ENCODE data around the gene PTPN18. TPM values are rescaled to one million over a fixed set of nuclear protein-coding genes. Genes with fewer than 3 reads are reported as not detected.

PTPN18 gene
- total RNA-seq, 1 experiment from 2014 or later, result 15.7 TPM

DNA sequence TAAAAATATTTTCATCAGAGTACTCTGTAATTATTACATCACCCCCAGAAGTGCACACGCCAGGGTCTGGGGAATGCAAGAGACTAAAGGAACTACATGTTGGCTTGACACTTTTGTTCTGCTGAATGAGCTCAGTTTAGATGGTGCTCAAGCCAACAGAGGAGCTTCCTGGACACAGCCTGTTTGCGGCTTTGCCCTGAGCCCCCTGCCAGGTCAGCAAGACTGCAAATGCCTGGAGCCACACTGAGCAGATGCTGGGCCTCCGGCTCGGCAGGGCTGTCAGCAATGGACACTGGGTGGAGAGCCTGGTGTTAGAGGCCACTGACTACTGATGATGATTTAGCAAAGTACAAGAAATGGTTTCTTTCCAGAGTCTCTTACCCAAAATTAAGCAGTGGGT lies 31.9 kb downstream of the PTPN18 start (continued):
- TF ChIP-seq, protein P1, sequence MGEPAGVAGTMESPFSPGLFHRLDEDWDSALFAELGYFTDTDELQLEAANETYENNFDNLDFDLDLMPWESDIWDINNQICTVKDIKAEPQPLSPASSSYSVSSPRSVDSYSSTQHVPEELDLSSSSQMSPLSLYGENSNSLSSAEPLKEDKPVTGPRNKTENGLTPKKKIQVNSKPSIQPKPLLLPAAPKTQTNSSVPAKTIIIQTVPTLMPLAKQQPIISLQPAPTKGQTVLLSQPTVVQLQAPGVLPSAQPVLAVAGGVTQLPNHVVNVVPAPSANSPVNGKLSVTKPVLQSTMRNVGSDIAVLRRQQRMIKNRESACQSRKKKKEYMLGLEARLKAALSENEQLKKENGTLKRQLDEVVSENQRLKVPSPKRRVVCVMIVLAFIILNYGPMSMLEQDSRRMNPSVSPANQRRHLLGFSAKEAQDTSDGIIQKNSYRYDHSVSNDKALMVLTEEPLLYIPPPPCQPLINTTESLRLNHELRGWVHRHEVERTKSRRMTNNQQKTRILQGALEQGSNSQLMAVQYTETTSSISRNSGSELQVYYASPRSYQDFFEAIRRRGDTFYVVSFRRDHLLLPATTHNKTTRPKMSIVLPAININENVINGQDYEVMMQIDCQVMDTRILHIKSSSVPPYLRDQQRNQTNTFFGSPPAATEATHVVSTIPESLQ (CRISPR knock-in tag; IDR thresholded peaks at IDR 0.05), result no peak
- no peak for TF ChIP-seq MXD4 (CRISPR knock-in tag; IDR thresholded peaks at IDR 0.05; ENCODE audit: borderline replicate concordance)

DNA sequence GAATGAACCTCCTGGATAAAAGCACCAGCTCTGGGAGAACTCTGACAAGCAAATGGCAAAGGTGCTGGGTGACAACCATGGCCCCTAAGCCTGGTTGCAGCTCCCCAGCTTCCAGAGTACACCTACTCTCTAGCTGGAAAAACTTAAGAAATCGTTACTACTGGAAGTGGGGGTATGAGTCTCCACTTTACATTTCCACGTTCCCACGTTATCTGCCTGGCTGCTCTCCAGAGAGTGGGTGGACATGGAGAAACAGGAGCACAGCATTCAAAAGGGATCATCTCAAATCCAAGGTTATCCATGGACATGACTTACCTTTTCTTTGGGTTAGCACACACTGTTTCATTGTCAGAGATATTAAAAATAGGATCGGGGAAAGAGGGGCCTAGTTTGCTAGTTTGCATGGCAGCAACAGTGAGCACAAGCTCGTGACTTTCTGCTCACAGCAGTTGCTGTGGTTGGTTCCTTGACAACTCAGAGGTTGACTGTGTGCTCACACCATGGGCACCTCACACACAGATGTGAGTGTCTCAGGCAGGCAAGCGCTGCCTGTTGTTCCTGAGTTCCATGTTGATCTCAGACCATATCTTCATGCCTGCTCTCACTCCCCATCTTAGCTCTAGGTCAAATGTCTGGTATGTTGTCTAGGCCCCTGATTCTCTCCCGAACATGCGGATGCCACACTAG lies 32.5 kb downstream of the PTPN18 start:
- Mint-ChIP-seq H3K36me3 (no peaks in the 10 kb centered on the region), H3K9me3 (no peaks in the 10 kb centered on the region), H3K4me3 (no peak overlapping the region), H3K4me1 (peaks cover 27% of the 10 kb centered on the region), H3K27ac (no peak overlapping the region), H3K27me3 (ENCODE audit: low read depth) (peaks cover 18% of the 10 kb centered on the region)
- ATAC-seq (no peak), DNase-seq (ENCODE audit: low spot score) (no peak)
- POLR2A ChIA-PET, result no interaction called here
- CTCF ChIA-PET, result interaction anchor here (1.0 to 1.5 kb wide), 2 partner anchors 10 to 16 kb away, joined by 3 to 6 read pairs; no protein-coding TSS in a partner anchor
- TF ChIP-seq NFE2L1 (CRISPR knock-in tag; IDR thresholded peaks at IDR 0.05), result no peak
- TF ChIP-seq, protein P2, sequence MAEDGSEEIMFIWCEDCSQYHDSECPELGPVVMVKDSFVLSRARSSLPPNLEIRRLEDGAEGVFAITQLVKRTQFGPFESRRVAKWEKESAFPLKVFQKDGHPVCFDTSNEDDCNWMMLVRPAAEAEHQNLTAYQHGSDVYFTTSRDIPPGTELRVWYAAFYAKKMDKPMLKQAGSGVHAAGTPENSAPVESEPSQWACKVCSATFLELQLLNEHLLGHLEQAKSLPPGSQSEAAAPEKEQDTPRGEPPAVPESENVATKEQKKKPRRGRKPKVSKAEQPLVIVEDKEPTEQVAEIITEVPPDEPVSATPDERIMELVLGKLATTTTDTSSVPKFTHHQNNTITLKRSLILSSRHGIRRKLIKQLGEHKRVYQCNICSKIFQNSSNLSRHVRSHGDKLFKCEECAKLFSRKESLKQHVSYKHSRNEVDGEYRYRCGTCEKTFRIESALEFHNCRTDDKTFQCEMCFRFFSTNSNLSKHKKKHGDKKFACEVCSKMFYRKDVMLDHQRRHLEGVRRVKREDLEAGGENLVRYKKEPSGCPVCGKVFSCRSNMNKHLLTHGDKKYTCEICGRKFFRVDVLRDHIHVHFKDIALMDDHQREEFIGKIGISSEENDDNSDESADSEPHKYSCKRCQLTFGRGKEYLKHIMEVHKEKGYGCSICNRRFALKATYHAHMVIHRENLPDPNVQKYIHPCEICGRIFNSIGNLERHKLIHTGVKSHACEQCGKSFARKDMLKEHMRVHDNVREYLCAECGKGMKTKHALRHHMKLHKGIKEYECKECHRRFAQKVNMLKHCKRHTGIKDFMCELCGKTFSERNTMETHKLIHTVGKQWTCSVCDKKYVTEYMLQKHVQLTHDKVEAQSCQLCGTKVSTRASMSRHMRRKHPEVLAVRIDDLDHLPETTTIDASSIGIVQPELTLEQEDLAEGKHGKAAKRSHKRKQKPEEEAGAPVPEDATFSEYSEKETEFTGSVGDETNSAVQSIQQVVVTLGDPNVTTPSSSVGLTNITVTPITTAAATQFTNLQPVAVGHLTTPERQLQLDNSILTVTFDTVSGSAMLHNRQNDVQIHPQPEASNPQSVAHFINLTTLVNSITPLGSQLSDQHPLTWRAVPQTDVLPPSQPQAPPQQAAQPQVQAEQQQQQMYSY (CRISPR knock-in tag; IDR thresholded peaks at IDR 0.05), result no peak
- TF ChIP-seq NFATC4 (CRISPR knock-in tag; IDR thresholded peaks at IDR 0.05), result no peak
- no peak for TF ChIP-seq ETV6 (CRISPR knock-in tag; IDR thresholded peaks at IDR 0.05)
- TF ChIP-seq, protein P3, sequence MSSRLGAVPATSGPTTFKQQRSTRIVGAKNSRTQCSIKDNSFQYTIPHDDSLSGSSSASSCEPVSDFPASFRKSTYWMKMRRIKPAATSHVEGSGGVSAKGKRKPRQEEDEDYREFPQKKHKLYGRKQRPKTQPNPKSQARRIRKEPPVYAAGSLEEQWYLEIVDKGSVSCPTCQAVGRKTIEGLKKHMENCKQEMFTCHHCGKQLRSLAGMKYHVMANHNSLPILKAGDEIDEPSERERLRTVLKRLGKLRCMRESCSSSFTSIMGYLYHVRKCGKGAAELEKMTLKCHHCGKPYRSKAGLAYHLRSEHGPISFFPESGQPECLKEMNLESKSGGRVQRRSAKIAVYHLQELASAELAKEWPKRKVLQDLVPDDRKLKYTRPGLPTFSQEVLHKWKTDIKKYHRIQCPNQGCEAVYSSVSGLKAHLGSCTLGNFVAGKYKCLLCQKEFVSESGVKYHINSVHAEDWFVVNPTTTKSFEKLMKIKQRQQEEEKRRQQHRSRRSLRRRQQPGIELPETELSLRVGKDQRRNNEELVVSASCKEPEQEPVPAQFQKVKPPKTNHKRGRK (CRISPR knock-in tag; IDR thresholded peaks at IDR 0.05; ENCODE audit: borderline replicate concordance), result no peak
- no peak for TF ChIP-seq ZNF317 (CRISPR knock-in tag; IDR thresholded peaks at IDR 0.05; ENCODE audit: borderline replicate concordance, low read depth)
- TF ChIP-seq, protein P4, sequence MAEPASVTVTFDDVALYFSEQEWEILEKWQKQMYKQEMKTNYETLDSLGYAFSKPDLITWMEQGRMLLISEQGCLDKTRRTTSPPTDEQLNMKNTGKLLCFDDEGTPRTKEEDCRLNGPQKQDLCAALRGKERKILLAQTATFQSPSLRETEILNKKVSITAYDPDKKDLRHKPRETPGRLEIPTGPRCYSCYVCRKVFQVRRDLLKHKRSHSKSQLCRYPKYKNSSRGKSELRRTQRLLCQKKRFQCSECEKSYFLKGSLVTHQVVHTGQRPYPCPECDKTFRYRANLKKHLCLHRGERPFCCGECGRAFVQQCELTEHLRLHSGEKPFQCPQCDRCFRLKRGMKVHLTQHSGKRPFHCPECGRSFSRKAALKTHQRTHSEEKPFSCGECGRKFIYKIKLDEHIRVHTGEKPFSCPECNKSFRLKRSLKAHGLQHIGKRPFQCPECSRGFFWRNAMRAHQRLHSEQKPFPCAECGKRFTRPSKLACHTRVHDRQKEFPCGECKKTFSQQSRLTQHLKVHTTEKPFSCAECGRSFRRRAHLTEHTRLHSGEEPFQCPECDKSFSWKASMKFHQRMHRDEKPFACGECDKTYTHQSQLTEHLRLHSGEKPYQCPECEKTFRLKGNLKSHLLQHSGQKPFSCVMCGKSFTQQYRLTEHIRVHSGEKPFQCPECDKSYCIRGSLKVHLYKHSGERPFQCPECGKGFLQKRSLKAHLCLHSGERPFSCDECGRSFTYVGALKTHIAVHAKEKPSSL (CRISPR knock-in tag; conservative IDR thresholded peaks at IDR 0.05), result no peak
- TF ChIP-seq, protein P5, sequence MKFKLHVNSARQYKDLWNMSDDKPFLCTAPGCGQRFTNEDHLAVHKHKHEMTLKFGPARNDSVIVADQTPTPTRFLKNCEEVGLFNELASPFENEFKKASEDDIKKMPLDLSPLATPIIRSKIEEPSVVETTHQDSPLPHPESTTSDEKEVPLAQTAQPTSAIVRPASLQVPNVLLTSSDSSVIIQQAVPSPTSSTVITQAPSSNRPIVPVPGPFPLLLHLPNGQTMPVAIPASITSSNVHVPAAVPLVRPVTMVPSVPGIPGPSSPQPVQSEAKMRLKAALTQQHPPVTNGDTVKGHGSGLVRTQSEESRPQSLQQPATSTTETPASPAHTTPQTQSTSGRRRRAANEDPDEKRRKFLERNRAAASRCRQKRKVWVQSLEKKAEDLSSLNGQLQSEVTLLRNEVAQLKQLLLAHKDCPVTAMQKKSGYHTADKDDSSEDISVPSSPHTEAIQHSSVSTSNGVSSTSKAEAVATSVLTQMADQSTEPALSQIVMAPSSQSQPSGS (CRISPR knock-in tag; IDR thresholded peaks at IDR 0.05; ENCODE audit: borderline replicate concordance, low read depth), result no peak
- TF ChIP-seq, protein P6, sequence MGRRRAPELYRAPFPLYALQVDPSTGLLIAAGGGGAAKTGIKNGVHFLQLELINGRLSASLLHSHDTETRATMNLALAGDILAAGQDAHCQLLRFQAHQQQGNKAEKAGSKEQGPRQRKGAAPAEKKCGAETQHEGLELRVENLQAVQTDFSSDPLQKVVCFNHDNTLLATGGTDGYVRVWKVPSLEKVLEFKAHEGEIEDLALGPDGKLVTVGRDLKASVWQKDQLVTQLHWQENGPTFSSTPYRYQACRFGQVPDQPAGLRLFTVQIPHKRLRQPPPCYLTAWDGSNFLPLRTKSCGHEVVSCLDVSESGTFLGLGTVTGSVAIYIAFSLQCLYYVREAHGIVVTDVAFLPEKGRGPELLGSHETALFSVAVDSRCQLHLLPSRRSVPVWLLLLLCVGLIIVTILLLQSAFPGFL (CRISPR knock-in tag; IDR thresholded peaks at IDR 0.05; ENCODE audit: borderline replicate concordance), result no peak
- TF ChIP-seq, protein P7, sequence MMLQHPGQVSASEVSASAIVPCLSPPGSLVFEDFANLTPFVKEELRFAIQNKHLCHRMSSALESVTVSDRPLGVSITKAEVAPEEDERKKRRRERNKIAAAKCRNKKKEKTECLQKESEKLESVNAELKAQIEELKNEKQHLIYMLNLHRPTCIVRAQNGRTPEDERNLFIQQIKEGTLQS (CRISPR knock-in tag; conservative IDR thresholded peaks at IDR 0.05), result no peak
- TF ChIP-seq FOXK1 (CRISPR knock-in tag; IDR thresholded peaks at IDR 0.05), result no peak
- TF ChIP-seq ZNF219 (CRISPR knock-in tag; IDR thresholded peaks at IDR 0.05; ENCODE audit: borderline replicate concordance), result no peak
- TF ChIP-seq ESRRA (CRISPR knock-in tag; IDR thresholded peaks at IDR 0.05; ENCODE audit: borderline replicate concordance), result no peak
- TF ChIP-seq NFYB (CRISPR knock-in tag; conservative IDR thresholded peaks at IDR 0.05; ENCODE audit: low read depth), result no peak
- no peak for TF ChIP-seq SOX15 (CRISPR knock-in tag; IDR thresholded peaks at IDR 0.05)
- TF ChIP-seq, protein P8, sequence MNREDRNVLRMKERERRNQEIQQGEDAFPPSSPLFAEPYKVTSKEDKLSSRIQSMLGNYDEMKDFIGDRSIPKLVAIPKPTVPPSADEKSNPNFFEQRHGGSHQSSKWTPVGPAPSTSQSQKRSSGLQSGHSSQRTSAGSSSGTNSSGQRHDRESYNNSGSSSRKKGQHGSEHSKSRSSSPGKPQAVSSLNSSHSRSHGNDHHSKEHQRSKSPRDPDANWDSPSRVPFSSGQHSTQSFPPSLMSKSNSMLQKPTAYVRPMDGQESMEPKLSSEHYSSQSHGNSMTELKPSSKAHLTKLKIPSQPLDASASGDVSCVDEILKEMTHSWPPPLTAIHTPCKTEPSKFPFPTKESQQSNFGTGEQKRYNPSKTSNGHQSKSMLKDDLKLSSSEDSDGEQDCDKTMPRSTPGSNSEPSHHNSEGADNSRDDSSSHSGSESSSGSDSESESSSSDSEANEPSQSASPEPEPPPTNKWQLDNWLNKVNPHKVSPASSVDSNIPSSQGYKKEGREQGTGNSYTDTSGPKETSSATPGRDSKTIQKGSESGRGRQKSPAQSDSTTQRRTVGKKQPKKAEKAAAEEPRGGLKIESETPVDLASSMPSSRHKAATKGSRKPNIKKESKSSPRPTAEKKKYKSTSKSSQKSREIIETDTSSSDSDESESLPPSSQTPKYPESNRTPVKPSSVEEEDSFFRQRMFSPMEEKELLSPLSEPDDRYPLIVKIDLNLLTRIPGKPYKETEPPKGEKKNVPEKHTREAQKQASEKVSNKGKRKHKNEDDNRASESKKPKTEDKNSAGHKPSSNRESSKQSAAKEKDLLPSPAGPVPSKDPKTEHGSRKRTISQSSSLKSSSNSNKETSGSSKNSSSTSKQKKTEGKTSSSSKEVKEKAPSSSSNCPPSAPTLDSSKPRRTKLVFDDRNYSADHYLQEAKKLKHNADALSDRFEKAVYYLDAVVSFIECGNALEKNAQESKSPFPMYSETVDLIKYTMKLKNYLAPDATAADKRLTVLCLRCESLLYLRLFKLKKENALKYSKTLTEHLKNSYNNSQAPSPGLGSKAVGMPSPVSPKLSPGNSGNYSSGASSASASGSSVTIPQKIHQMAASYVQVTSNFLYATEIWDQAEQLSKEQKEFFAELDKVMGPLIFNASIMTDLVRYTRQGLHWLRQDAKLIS (CRISPR knock-in tag; IDR thresholded peaks at IDR 0.05; ENCODE audit: borderline replicate concordance), result no peak
